ENCODE results near the gene OGFOD3. TPM values are rescaled to one million over a fixed set of nuclear protein-coding genes. Genes with fewer than 3 reads are reported as not detected.
A peak's percentile ranks its signal among the peaks of the same experiment; 100 is the strongest.

The OGFOD3 gene
- total and polyA plus RNA-seq, 12 donors, result 17.9 to 131 (median 42.0) TPM

GRCh38 chr17:82343560-82343959 is 74.8 kb downstream of the OGFOD3 start:
- TF ChIP-seq CTCF (IDR thresholded peaks at IDR 0.05) (no peak), POLR2A (IDR thresholded peaks at IDR 0.05) (no peak)
- WGBS, 4 donors, result 89 to 95% (median 94%) methylated on average over 5 of the region's 5 CpGs

GRCh38 chr17:82342361-82343079 is 75.9 kb downstream of the OGFOD3 start:
- Histone ChIP-seq H3K4me3 (no peak overlapping the region), H3K36me3 (replicated peaks in 1 of 2) (no peaks in the 10 kb centered on the region), H3K27ac (no peak overlapping the region), H3K9me3 (replicated peaks in 1 of 3) (no peaks in the 10 kb centered on the region), H3K27me3 (no peaks in the 10 kb centered on the region), H3K4me1 (replicated peaks in 1 of 2) (peaks cover 5 to 12% of the 10 kb centered on the region in 2 donors)
- DNase-seq, result no peak
- intact Hi-C loops (cut with DNase I), result no loop called here
- TF ChIP-seq POLR2A (IDR thresholded peaks at IDR 0.05) (no peak), CTCF (IDR thresholded peaks at IDR 0.05) (no peak)
- 80 to 83% (median 80%) methylated on average over 21 to 28 of the region's 28 CpGs for WGBS, 4 donors

More at GRCh38 chr17:82343560-82343959, 74.8 kb downstream of the OGFOD3 start:
- Histone ChIP-seq H3K4me1 (replicated peaks in 1 of 2) (peaks cover 5 to 8% of the 10 kb centered on the region in 2 donors), H3K36me3 (replicated peaks in 1 of 2) (no peaks in the 10 kb centered on the region), H3K27me3 (no peaks in the 10 kb centered on the region), H3K9me3 (replicated peaks in 1 of 3) (no peaks in the 10 kb centered on the region), H3K4me3 (no peak overlapping the region), H3K27ac (no peak overlapping the region)
- intact Hi-C loops (cut with DNase I), result no loop called here
- no peak for DNase-seq

GRCh38 chr17:82339634-82340580 is 78.5 kb downstream of the OGFOD3 start:
- Histone ChIP-seq H3K4me3 (peak overlapping the region in 1 of 4 donors; percentile 53), H3K9me3 (replicated peaks in 1 of 3) (no peaks in the 10 kb centered on the region), H3K36me3 (replicated peaks in 1 of 2) (no peaks in the 10 kb centered on the region), H3K4me1 (replicated peaks in 1 of 2) (peaks cover 10 to 27% of the 10 kb centered on the region in 2 donors), H3K27ac (peak overlapping the region in 1 of 5 donors; percentile 71), H3K27me3 (no peaks in the 10 kb centered on the region)
- TF ChIP-seq POLR2A (IDR thresholded peaks at IDR 0.05) (no peak), CTCF (IDR thresholded peaks at IDR 0.05) (no peak)
- intact Hi-C loops (cut with DNase I), result no loop called here
- DNase-seq, result no peak
- 49 to 72% (median 54%) methylated on average over 6 to 10 of the region's 10 CpGs for WGBS, 4 donors

Small RNA genes lying within 50 kb of the gene (small RNA-seq; reads per million reads assigned to genes)
- 0 reads per million in 2 donors for gene RF00019

Other genes starting within 250 kb of the OGFOD3 start
- 10 to 100 TPM; 12.2 to 51.3 (median 25.1) TPM for gene CCDC57, start 205.7 kb downstream of the OGFOD3 start, total RNA-seq
- 100 to 1,000 TPM in 2 of 3 donors, 1 to 10 TPM in 1; 7.1 to 275 (median 129) TPM for gene CCDC57, start 205.7 kb downstream of the OGFOD3 start, polyA plus RNA-seq
- 10 to 100 TPM in 8 of 9 donors, 1 to 10 TPM in 1; 5.3 to 58.6 (median 36.7) TPM for gene SLC16A3, start 189.5 kb downstream of the OGFOD3 start, total RNA-seq
- gene SLC16A3, start 189.5 kb downstream of the OGFOD3 start, polyA plus RNA-seq, result 10 to 100 TPM in 2 of 3 donors, 1 to 10 TPM in 1; 2.7 to 14.4 (median 10.5) TPM
- gene CSNK1D, start 144.9 kb downstream of the OGFOD3 start, total RNA-seq, result 100 to 1,000 TPM in 4 of 9 donors, 10 to 100 TPM in 5; 23.7 to 185 (median 70.0) TPM
- gene CSNK1D, start 144.9 kb downstream of the OGFOD3 start, polyA plus RNA-seq, result 100 to 1,000 TPM; 126 to 171 (median 153) TPM
- gene CD7, start 101.0 kb downstream of the OGFOD3 start, total RNA-seq, result 1 to 10 TPM in 6 of 9 donors, under 1 TPM in 2, not detected in 1; 0.11 to 4.1 (median 1.6) TPM
- 1 to 10 TPM in 2 of 3 donors, not detected in 1; 1.1 to 4.2 TPM for gene CD7, start 101.0 kb downstream of the OGFOD3 start, polyA plus RNA-seq
- gene SECTM1, start 84.8 kb downstream of the OGFOD3 start, total RNA-seq, result 10 to 100 TPM in 5 of 9 donors, 1 to 10 TPM in 4; 1.2 to 24.3 (median 10.6) TPM
- 1 to 10 TPM; 1.4 to 4.3 (median 3.7) TPM for gene SECTM1, start 84.8 kb downstream of the OGFOD3 start, polyA plus RNA-seq
- under 1 TPM in 1 of 9 donors, not detected in 8; 0.26 TPM for gene TEX19, start 59.3 kb downstream of the OGFOD3 start, total RNA-seq
- gene TEX19, start 59.3 kb downstream of the OGFOD3 start, polyA plus RNA-seq, result not detected
- not detected for gene UTS2R, start 46.8 kb downstream of the OGFOD3 start, total RNA-seq
- gene UTS2R, start 46.8 kb downstream of the OGFOD3 start, polyA plus RNA-seq, result not detected
- gene HEXD, start 239 bp downstream of the OGFOD3 start, total RNA-seq, result 100 to 1,000 TPM in 1 of 9 donors, 10 to 100 TPM in 8; 16.2 to 104 (median 39.7) TPM
- 100 to 1,000 TPM in 2 of 3 donors, 1 to 10 TPM in 1; 8.9 to 292 (median 198) TPM for gene HEXD, start 239 bp downstream of the OGFOD3 start, polyA plus RNA-seq
- gene CYBC1, start 32.2 kb upstream of the OGFOD3 start, total RNA-seq, result 100 to 1,000 TPM in 3 of 9 donors, 10 to 100 TPM in 6; 34.6 to 160 (median 83.9) TPM
- 10 to 100 TPM; 38.9 to 73.9 (median 61.2) TPM for gene CYBC1, start 32.2 kb upstream of the OGFOD3 start, polyA plus RNA-seq
- 10 to 100 TPM; 21.8 to 65.6 (median 52.0) TPM for gene NARF, start 40.2 kb upstream of the OGFOD3 start, total RNA-seq
- 100 to 1,000 TPM in 2 of 3 donors, 10 to 100 TPM in 1; 26.3 to 198 (median 116) TPM for gene NARF, start 40.2 kb upstream of the OGFOD3 start, polyA plus RNA-seq
- 100 to 1,000 TPM in 1 of 9 donors, 10 to 100 TPM in 8; 30.5 to 138 (median 50.0) TPM for gene FOXK2, start 101.1 kb upstream of the OGFOD3 start, total RNA-seq
- gene FOXK2, start 101.1 kb upstream of the OGFOD3 start, polyA plus RNA-seq, result 10 to 100 TPM; 33.2 to 43.0 (median 38.9) TPM
- 100 to 1,000 TPM in 2 of 9 donors, 10 to 100 TPM in 7; 57.9 to 104 (median 77.8) TPM for gene WDR45B, start 229.9 kb upstream of the OGFOD3 start, total RNA-seq
- gene WDR45B, start 229.9 kb upstream of the OGFOD3 start, polyA plus RNA-seq, result 10 to 100 TPM; 48.6 to 75.1 (median 71.4) TPM